Psoas muscle (tissue), 8 donors: ENCODE results near the gene C1QTNF3. TPM values are rescaled to one million over a fixed set of nuclear protein-coding genes. Genes with fewer than 3 reads are reported as not detected.

Source experiments
- ATAC-seq, 4 donors: fragments of 200-7000 bp; cut with Tn5 transposase; one replicate each; pipeline ENCODE4 v1.9.1; 2020; ENCODE audit warnings: moderate library complexity in 3 of 4, mild to moderate bottlenecking in 2 of 4
- DNase-seq, 2 donors: peaks; one replicate each; pipeline ENCODE4 v3.0.0-alpha.2; 2020
- H3K27ac ChIP-seq: fragments of 200-600 bp; one replicate; pipeline ENCODE4 v1.8.0; 2022
- H3K27me3 ChIP-seq, 3 donors: fragments of 200-600 bp in 1 of 3; one replicate each; pipeline versions ENCODE4 v1.6.1 to v1.8.0; 2013 to 2022; ENCODE audit warnings: low read length in 2 of 3, mild to moderate bottlenecking in 2 of 3, moderate library complexity in 1 of 3; ENCODE audit not compliant: insufficient read depth in 3 of 3
- H3K36me3 ChIP-seq, 2 donors: fragments of 200-600 bp in 1 of 2; one replicate each; pipeline versions ENCODE4 v1.6.1 to v1.8.0; 2013 to 2022; ENCODE audit warnings: low read depth in 1 of 2, mild to moderate bottlenecking in 1 of 2, moderate library complexity in 1 of 2; ENCODE audit not compliant: insufficient read depth in 1 of 2
- H3K4me1 ChIP-seq: fragments of 200-600 bp; one replicate; pipeline ENCODE4 v1.8.0; 2022
- H3K4me3 ChIP-seq: fragments of 200-600 bp; one replicate; pipeline ENCODE4 v1.8.0; 2022; ENCODE audit warnings: mild to moderate bottlenecking
- H3K9me3 ChIP-seq: fragments of 200-600 bp; one replicate; pipeline ENCODE4 v1.8.0; 2022
- WGBS, 3 donors: extraction: QIAGEN DNeasy Blood & Tissue Kit; methylation state at CpG; one replicate each; pipeline versions ENCODE4 v1.1.6 to v1.1.7; 2013; 5-methylcytosine and 5-hydroxymethylcytosine counted together
- intact Hi-C, 2 donors: fragments of 100-400 bp; cut with DNase I; formaldehyde crosslinking; loops; one replicate each; pipeline versions ENCODE4 v1.11.0 to v1.14.2; 2022
- polyA plus RNA-seq, 3 donors: library from polyadenylated mRNA; stranded (reverse); fragments of 200-250 nt; gene quantifications; one replicate each; pipeline ENCODE4 v1.2.3, GENCODE V29; 2013
- total RNA-seq, 4 donors: library from RNA; stranded (reverse); fragmentation: NEBNext Ultra II Directional in 2 of 4; extraction: Animal tissue kit (Norgen Biotek cat#: 25700) in 2 of 4; gene quantifications; one replicate each; pipeline versions ENCODE4 v1.2.1 to v1.2.4, GENCODE V29; 2021 to 2023
- TF ChIP-seq, protein P1 (sequence below): fragments of 200-600 bp; IDR thresholded peaks from one replicate; pipeline ENCODE4 v1.8.0; 2022; ENCODE audit warnings: antibody characterized with exemption
- donor health status: healthy with polysubstance abuse.
- donor health status: DM: no; HTN: no; CAD: no; lungs with moderate emphysema.
- donor health status: Bipolar disorder and iron deficiency.
- donor health status: healthy.
- donor health status: DM: yes; HTN: yes; CAD: no.
- donor health status: DM: no; HTN: no; CAD: no.
- donor health status: DM: no; HTN: no; CAD: no.
- donor health status: DM: yes; HTN: yes; CAD: no.

The C1QTNF3 gene
- total and polyA plus RNA-seq, 7 donors: 0.31 to 5.9 (median 0.55) TPM; not detected in 1

GRCh38 chr5:34041247-34041972 is 1.6 kb downstream of the C1QTNF3 start:
- no peak overlapping the region for H3K27ac ChIP-seq
- H3K4me3 ChIP-seq: no peak overlapping the region
- no peaks in the 10 kb centered on the region for H3K9me3 ChIP-seq

DNA sequence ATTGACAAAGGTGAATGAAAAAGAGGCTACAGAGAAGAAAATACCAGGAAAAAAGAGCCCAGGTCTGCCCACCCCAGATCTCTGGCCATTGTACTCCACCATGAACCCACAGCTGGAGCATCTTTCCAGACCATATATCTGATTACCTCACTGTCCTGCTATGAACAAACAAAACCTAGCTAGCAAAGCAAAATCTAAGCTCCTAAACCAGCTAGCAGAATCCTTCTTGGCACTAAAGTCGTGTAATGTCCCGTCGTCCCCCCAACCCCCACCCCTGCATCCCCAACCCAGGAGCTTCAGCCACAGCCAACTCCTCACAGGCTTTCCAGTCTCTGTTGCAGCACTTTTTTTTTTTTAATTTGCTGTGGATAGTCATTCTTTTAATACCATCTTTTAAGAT is 2.5 kb downstream of the C1QTNF3 start:
- ATAC-seq (no peak), DNase-seq (no peak)
- Histone ChIP-seq H3K4me3 (no peak overlapping the region), H3K9me3 (no peaks in the 10 kb centered on the region), H3K27me3 (no peaks in the 10 kb centered on the region), H3K27ac (no peak overlapping the region), H3K4me1 (peaks cover 25% of the 10 kb centered on the region), H3K36me3 (no peaks in the 10 kb centered on the region)
- intact Hi-C loops: no loop called here
- WGBS, 3 donors: 43 to 73% (median 49%) methylated on average over 3 of the region's 3 CpGs
- TF ChIP-seq, protein P1, sequence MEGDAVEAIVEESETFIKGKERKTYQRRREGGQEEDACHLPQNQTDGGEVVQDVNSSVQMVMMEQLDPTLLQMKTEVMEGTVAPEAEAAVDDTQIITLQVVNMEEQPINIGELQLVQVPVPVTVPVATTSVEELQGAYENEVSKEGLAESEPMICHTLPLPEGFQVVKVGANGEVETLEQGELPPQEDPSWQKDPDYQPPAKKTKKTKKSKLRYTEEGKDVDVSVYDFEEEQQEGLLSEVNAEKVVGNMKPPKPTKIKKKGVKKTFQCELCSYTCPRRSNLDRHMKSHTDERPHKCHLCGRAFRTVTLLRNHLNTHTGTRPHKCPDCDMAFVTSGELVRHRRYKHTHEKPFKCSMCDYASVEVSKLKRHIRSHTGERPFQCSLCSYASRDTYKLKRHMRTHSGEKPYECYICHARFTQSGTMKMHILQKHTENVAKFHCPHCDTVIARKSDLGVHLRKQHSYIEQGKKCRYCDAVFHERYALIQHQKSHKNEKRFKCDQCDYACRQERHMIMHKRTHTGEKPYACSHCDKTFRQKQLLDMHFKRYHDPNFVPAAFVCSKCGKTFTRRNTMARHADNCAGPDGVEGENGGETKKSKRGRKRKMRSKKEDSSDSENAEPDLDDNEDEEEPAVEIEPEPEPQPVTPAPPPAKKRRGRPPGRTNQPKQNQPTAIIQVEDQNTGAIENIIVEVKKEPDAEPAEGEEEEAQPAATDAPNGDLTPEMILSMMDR: no peak

More at GRCh38 chr5:34041247-34041972, 1.6 kb downstream of the C1QTNF3 start:
- intact Hi-C loops: no loop called here
- no peak for DNase-seq
- no peaks in the 10 kb centered on the region for H3K36me3 ChIP-seq
- WGBS, 3 donors: 50 to 66% (median 60%) methylated on average over 1 of the region's 1 CpG
- TF ChIP-seq, protein P1: no peak
- no peak for ATAC-seq
- peaks cover 33% of the 10 kb centered on the region for H3K4me1 ChIP-seq
- H3K27me3 ChIP-seq: no peaks in the 10 kb centered on the region

DNA sequence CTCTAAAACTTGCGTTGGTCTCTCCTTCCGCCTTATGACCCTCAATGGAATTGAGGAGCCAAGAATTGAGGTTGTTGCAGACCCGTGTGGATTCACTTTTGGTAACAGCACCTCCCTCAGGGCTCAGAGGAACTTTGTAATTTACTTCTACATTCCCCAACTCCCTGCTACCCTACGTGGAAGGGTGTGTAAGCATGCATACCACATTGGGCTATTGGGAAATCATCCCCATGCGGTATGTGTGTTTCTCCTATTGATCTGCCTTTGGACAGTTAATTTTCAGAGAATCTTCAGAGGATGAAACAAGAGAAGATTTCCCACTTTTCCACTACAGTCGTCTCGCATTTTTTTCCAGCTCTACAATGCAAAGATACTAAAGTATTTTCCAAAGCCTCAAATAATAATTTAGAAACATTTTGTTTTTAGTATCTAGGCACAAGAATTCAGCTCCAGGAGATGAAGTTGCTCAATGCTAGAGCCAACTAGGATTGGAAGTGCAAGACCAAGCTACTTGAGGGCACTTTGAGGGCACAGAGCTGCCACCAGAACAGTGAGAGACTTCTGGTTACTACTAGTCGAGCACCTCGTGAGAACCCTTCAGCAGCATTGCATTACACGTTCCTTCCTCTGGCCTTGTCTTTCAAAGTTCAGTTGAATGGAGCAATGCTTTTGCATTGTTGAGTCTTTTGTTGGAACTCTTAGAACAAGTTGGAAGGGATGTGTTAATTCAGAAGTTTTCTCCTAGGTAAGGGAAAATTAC is 3.4 kb downstream of the C1QTNF3 start:
- TF ChIP-seq, protein P1: no peak
- WGBS, 3 donors: 60 to 85% (median 74%) methylated on average over 10 of the region's 10 CpGs
- no peaks in the 10 kb centered on the region for H3K9me3 ChIP-seq
- intact Hi-C loops: no loop called here
- no peak overlapping the region for H3K27ac ChIP-seq
- H3K27me3 ChIP-seq: no peaks in the 10 kb centered on the region
- H3K36me3 ChIP-seq: peaks cover 0 to 6% of the 10 kb centered on the region in 2 donors
- peaks cover 16% of the 10 kb centered on the region for H3K4me1 ChIP-seq
- H3K4me3 ChIP-seq: no peak overlapping the region
- ATAC-seq: no peak
- no peak for DNase-seq

GRCh38 chr5:34038838-34039237 is 4.2 kb downstream of the C1QTNF3 start:
- Histone ChIP-seq H3K4me3 (no peak overlapping the region), H3K4me1 (peaks cover 15% of the 10 kb centered on the region), H3K36me3 (peaks cover 0 to 6% of the 10 kb centered on the region in 2 donors), H3K27ac (no peak overlapping the region), H3K9me3 (no peaks in the 10 kb centered on the region), H3K27me3 (no peaks in the 10 kb centered on the region)
- DNase-seq: no peak
- no peak for ATAC-seq
- 93 to 94% (median 93%) methylated on average over 4 of the region's 4 CpGs for WGBS, 3 donors
- intact Hi-C loops: no loop called here
- TF ChIP-seq, protein P1: no peak
